ENCODE data around the gene PLPP6. TPM values are rescaled to one million over a fixed set of nuclear protein-coding genes. Genes with fewer than 3 reads are reported as not detected.

The PLPP6 gene
- 9.0 to 10.5 TPM (median 10.0 TPM) in 5 replicates for total RNA-seq (2022; extraction: Qiagen RNA extraction; ENCODE audit: low read depth)

DNA sequence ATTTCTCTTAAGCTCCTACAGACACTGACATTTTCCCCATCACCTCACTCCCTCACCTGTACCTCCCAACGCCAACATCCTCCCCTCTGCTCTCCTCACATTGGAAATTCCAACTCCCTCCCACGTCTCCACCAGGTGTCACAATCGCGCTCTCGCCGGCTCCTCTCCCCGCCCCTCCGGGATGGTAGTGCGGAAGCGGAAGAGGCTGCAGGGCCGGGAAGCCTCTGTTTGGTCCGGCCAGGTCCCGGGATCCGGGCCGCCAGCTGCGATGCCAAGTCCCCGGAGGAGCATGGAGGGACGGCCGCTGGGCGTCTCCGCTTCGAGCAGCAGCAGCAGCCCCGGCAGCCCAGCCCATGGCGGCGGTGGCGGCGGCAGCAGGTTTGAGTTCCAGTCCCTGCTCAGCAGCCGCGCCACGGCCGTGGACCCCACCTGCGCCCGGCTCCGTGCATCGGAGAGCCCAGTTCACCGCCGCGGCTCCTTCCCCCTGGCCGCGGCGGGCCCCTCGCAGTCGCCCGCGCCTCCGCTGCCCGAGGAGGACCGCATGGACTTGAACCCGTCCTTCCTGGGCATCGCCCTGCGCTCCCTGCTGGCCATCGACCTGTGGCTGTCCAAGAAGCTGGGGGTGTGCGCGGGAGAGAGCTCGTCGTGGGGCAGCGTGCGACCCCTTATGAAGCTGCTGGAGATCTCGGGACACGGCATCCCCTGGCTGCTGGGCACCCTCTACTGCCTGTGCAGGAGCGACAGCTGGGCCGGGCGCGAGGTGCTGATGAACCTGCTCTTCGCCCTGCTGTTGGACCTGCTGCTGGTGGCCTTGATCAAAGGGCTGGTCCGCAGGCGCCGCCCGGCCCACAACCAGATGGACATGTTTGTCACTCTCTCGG lies at the start of gene PLPP6:
Gene PLPP6 (plus strand): TSS at position 187 of the 881 bp plus-strand sequence. CDS start 82 bp downstream, at position 269.

DNA sequence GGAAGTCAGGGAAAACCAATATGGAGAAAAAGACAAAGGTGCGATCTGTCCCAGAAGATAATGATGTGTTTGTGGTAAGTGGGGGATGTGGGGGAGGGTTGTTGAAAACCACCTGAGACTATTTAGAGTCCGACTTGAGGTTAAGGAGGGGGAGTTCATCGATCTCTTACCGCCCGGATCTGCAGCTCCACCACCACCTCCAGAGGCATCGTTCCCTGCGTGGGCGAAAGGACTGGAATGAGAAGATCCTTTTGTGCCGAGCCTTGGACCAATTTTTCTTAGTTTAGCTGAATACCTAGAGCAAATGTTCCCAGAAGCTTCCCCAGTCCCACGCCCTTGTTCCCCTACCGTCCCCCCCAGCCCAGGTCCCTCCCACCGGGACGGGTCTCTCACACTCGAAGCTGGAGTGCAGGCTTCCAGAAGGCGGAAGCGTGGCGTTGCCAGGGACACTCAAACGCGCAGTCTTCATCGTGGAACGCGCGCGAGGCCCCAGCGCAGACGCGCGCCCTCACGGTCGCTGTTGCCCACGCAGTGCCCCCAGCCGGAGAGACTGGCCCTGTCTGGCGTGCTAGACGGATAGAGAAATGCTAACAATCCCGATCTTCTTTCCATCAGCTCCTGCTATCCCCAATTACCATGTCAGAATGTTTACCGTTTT lies 4.1 kb downstream of the PLPP6 start, which contains the start of gene SPATA6L:
Gene SPATA6L (minus strand): TSS at position 439 of the 658 bp plus-strand sequence. CDS start 230 bp downstream, at position 209.

DNA sequence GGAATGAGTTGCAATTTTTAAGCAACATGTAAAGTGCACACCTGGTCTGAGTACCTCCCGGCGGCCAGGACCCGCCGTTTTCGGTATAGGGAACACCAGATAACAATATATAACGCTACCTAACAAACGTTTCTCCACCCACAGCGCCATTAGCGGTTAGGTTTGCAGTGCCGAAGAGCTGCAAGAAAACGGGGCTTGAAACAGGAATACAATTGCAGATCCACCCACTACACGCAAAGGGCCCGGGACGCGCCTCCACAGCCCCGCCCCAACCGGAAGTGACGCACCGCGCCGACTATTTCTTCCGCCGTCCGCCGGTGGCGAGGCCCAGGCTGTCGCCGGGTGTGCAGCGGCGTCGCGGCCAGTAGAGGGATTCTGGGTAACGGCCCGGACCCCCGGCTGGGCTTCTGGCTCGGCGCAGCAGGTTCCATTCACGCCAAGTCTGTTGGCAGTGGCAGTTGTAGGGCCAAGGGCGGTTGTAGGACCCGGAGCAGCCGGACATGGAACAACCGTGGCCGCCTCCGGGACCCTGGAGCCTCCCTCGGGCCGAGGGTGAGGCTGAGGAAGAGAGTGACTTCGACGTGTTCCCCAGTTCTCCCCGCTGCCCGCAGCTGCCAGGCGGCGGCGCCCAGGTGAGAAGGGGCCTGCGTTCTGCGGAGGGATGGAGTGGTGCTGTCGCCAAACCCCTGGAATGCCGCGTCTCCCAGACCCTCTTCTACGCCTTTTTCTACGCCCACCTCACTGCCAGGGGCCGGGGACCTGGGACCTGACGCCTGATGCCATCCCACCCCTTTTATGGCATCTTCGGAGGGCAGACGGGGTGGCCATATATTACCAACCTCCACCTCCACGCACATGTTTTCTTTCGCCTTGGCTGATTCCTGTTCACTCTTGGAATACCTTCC lies 17.4 kb downstream of the PLPP6 start, which contains the start of gene CDC37L1:
Gene CDC37L1 (plus strand): TSS at position 302 of the 905 bp plus-strand sequence. CDS start 199 bp downstream, at position 501.

Other genes starting within 250 kb of the PLPP6 start
- gene SLC1A1, start 171.8 kb upstream of the PLPP6 start, total RNA-seq (2022; extraction: Qiagen RNA extraction; ENCODE audit: low read depth), result 1.3 to 1.7 TPM (median 1.5 TPM) in 5 replicates
- gene SPATA6L, start 4.2 kb downstream of the PLPP6 start, total RNA-seq (2022; extraction: Qiagen RNA extraction; ENCODE audit: low read depth), result 1.6 to 2.6 TPM (median 2.0 TPM) in 5 replicates
- gene CDC37L1, start 17.3 kb downstream of the PLPP6 start, total RNA-seq (2022; extraction: Qiagen RNA extraction; ENCODE audit: low read depth), result 10.6 to 15.8 TPM (median 13.5 TPM) in 5 replicates
- 46.5 to 56.5 TPM (median 53.0 TPM) in 5 replicates for gene AK3, start 78.9 kb downstream of the PLPP6 start, total RNA-seq (2022; extraction: Qiagen RNA extraction; ENCODE audit: low read depth)
- gene RCL1, start 130.7 kb downstream of the PLPP6 start, total RNA-seq (2022; extraction: Qiagen RNA extraction; ENCODE audit: low read depth), result 35.7 to 42.6 TPM (median 39.6 TPM) in 5 replicates

Data from A549 treated with CpdA at 1 μM for 4 hours (cell line).